ENCODE results near the gene CTSG.
"Not testable (repeated sequence)": the region's sequence is repeated elsewhere in the genome, so short reads cannot be mapped to it uniquely, and the experiment has no call there.

CTSG gene

DNA sequence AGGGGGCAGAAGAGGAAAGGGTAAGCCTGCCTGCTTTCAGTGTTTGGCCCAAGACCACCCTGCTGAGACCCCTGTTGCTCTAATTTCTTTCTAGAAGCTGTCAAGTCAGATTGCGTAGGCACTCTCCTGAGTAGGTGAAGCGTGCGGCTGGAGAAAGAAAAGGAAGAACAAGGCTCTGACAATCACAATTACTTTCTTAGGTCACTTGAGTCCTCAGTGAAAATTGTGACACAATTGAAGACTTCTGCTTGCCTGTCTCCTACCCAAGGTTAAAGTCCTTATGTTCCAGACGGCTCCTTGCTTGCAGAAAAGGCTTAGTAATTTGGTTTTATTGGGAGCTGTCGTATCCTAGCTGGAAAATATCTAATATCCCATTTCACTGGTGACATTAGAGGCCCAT is 721 bp upstream of the CTSG start:
- no peak overlapping the region for H3K27ac ChIP-seq

DNA sequence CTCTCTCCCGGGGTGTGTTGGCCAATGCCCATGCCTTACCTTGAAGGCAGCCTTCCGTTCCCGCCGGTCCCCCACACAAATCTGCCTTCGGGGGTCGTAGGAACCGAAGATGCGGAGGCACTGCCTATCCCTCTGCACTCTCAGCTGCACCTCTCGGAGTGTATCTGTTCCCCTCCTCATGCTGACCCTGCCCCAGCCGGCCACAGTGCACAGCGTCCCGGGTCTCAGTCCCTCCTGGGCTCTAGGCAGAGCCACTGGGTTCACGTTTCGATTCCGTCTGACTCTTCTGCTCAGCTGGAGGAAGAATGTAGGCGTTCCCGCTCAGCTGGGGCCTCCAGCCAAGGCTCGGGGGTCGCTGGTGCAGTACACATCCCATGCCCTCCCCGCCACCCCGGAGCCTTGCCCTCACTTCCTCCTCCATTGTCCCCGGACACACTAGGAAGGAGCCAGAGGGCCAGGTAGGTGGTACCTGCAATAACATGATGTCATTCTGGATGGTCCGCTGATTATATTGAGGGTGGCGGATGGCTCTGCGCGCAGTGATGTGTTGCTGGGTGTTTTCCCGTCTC is 1.8 kb downstream of the CTSG start:
- no peak for TF ChIP-seq ZFX (IDR thresholded peaks at IDR 0.05; ENCODE audit: borderline replicate concordance)
- TF ChIP-seq, protein P1, sequence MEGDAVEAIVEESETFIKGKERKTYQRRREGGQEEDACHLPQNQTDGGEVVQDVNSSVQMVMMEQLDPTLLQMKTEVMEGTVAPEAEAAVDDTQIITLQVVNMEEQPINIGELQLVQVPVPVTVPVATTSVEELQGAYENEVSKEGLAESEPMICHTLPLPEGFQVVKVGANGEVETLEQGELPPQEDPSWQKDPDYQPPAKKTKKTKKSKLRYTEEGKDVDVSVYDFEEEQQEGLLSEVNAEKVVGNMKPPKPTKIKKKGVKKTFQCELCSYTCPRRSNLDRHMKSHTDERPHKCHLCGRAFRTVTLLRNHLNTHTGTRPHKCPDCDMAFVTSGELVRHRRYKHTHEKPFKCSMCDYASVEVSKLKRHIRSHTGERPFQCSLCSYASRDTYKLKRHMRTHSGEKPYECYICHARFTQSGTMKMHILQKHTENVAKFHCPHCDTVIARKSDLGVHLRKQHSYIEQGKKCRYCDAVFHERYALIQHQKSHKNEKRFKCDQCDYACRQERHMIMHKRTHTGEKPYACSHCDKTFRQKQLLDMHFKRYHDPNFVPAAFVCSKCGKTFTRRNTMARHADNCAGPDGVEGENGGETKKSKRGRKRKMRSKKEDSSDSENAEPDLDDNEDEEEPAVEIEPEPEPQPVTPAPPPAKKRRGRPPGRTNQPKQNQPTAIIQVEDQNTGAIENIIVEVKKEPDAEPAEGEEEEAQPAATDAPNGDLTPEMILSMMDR (IDR thresholded peaks at IDR 0.05) = no peak

More for the DNA sequence above, 721 bp upstream of the CTSG start:
- TF ChIP-seq, protein P1 (IDR thresholded peaks at IDR 0.05) = no peak
- no peak for TF ChIP-seq ZFX (IDR thresholded peaks at IDR 0.05; ENCODE audit: borderline replicate concordance)

DNA sequence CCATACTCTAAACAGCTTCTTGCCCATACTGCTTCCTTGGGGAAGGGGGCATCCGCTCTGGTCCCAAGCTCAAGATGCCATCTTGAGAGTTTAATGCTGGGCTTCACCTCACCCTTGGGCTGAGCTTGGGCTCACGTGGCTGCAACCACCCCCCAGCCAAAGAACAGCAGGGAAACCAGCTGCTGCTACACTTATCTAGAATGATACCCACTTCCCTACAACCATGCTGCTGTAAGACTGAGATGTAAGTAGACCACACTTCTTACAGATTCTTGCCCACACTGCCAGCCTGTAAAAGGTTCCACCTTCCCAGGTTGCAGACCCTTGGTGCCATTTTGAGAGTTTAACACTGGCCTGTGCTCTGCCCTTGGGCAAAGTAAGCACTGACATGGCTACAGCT is 9.7 kb downstream of the CTSG start:
- H3K27ac ChIP-seq = no peak overlapping the region
- TF ChIP-seq ZFX (IDR thresholded peaks at IDR 0.05; ENCODE audit: borderline replicate concordance) = no peak
- TF ChIP-seq, protein P1 (IDR thresholded peaks at IDR 0.05) = no peak

More for the DNA sequence above, 1.8 kb downstream of the CTSG start:
- H3K27ac ChIP-seq = no peak overlapping the region

DNA sequence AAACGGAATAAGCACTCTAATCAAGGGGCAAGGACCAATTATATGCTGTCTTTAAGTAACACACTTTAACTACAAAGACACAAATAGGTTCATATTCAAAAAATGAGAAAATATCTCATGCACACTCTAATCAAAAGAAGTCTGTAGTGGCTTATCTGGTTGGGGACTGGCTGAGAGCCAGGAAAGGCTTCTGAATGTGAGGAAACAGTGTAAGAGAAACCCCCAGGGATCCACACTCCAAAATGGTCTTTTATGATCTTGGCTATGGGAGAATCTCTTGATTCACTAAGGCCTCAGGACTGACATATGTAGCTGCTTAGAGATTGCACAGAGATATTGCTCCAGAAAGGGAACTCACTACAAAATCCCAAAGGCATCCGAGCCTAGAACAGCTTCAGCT is 10.3 kb downstream of the CTSG start:
- no peak overlapping the region for H3K27ac ChIP-seq
- no peak for TF ChIP-seq ZFX (IDR thresholded peaks at IDR 0.05; ENCODE audit: borderline replicate concordance)
- TF ChIP-seq, protein P1 (IDR thresholded peaks at IDR 0.05) = no peak

DNA sequence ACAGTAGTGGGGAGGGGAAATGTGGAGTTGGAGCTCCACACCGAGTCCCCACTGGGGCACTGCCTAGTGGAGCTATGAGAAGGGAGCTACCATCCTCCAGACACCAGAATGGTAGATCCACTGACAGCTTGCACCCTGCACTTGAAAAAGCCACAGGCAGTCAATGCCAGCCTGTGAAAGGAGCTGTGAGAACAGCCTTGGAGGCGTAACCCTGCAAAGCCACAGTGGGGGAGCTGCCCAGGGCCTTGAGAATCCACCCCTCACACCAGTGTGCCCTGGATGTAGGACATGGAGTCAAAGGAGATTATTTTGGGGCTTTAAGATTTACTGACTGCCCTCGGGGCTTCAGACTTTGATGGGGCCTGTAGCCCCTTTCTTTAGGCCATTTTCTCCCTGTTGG is 12.5 kb downstream of the CTSG start:
- no peak overlapping the region for H3K27ac ChIP-seq
- no peak for TF ChIP-seq ZFX (IDR thresholded peaks at IDR 0.05; ENCODE audit: borderline replicate concordance)
- TF ChIP-seq, protein P1 (IDR thresholded peaks at IDR 0.05) = no peak

DNA sequence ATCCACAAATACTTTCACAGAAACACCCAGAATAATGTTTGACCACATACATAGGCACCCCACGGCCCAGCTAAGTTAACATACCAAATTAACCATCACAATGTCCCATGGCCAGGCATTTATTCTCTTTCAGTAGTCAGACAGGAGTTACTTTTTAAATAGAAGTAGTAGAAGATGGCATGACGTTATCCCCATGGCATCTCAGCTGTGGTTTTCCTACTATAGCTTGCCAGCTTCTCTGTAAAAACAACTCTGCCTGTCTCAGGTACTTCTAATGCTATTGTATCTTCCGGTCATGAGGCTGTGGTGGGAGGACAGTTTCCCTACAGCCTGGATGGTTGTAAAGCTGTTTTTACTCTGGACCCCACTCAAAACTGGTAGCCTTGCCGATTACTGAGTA is 19.3 kb downstream of the CTSG start:
- H3K27ac ChIP-seq = no peak overlapping the region
- TF ChIP-seq, protein P1 (IDR thresholded peaks at IDR 0.05) = no peak
- TF ChIP-seq ZFX (IDR thresholded peaks at IDR 0.05; ENCODE audit: borderline replicate concordance) = no peak

DNA sequence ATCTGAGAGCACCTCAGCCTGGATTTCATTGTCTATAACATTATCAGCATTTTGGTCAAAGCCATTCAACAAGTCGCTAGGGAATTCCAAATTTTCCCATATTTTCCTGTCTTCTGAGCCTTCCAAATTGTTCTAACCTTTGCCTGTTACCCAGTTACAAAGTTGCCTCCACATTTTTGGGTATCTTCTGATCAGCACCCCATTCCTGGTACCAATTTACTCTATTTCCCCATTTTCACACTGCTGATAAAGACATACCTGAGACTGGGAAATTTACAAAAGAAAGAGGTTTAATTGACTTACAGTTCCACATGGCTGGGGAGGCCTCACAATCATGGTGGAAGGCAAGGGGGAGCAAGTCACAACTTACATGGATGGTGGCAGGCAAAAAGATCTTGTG is 27.0 kb downstream of the CTSG start:
- not testable (repeated sequence) for H3K27ac ChIP-seq

DNA sequence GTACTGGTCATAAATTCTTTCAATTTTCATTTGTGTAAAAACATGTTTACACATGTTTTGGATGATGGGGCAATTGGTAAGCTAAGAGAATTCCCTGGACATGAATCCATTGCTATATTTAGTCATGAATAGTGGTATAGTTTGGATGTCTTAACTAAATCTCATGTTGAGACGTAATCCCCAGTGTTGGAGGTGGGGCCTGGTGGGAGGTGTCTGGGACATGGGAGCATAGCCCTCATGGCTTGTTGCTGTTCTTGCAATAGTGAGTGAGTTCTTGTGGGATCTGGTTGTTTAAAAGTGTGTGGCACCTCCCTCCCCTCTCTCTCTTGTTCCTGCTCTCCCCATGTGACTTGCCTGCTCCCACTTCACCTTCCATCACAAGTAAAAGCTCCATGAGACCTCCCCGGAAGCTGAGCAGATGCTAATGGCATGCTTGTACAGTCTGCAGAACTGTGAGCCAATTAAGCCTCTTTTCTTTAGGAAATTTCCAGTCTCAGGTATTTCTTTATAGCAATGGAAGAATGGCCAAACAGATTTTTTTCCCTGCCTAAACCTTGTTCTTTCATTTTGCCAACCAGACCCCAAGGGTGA is 33.6 kb downstream of the CTSG start:
- H3K27ac ChIP-seq = no peak overlapping the region
- no peak for TF ChIP-seq ZFX (IDR thresholded peaks at IDR 0.05; ENCODE audit: borderline replicate concordance)
- TF ChIP-seq, protein P1 (IDR thresholded peaks at IDR 0.05) = no peak

All from 22Rv1 (cell line).